Astrocyte (in vitro differentiated cells and primary cell): ENCODE measurements around the gene PUSL1. TPM values are rescaled to one million over a fixed set of nuclear protein-coding genes. Genes with fewer than 3 reads are reported as not detected.

Source experiments
- DNase-seq: peaks from one replicate; pipeline ENCODE4 v3.0.0-alpha.2; 2010; ENCODE audit warnings: low read depth
- FAIRE-seq: peaks from 2 replicates; lab custom pipeline; 2011; peaks lifted over from hg19 to GRCh38; lab: Jason Lieb, UNC
- H2AFZ ChIP-seq: 2 replicates; pipeline ENCODE4 v1.6.0; 2012; ENCODE audit warnings: low read depth, low read length, inconsistent platforms
- H3K27ac ChIP-seq: 2 replicates; pipeline ENCODE4 v1.5.1; 2011; ENCODE audit warnings: low read depth, low read length, inconsistent platforms
- H3K27me3 ChIP-seq: 2 replicates; pipeline ENCODE4 v1.6.0; 2011; ENCODE audit warnings: low read length, inconsistent platforms; ENCODE audit not compliant: insufficient read depth
- H3K36me3 ChIP-seq: 2 replicates; pipeline ENCODE4 v1.5.1; 2011; ENCODE audit warnings: low read length, inconsistent platforms; ENCODE audit not compliant: insufficient read depth
- H3K4me1 ChIP-seq: 2 replicates; pipeline ENCODE4 v1.5.1; 2011; ENCODE audit warnings: low read length, inconsistent platforms; ENCODE audit not compliant: insufficient read depth
- H3K4me2 ChIP-seq: 2 replicates; pipeline ENCODE4 v1.6.0; 2012; ENCODE audit warnings: low read length, inconsistent platforms
- H3K4me3 ChIP-seq: 2 replicates; pipeline ENCODE4 v1.5.1; 2011; ENCODE audit warnings: low read depth, mild to moderate bottlenecking, low read length, inconsistent platforms; ENCODE audit not compliant: insufficient read depth
- H3K79me2 ChIP-seq: 2 replicates; pipeline ENCODE4 v1.6.0; 2012; ENCODE audit warnings: mild to moderate bottlenecking, low read length, inconsistent platforms; ENCODE audit not compliant: insufficient read depth
- H3K9ac ChIP-seq: 2 replicates; pipeline ENCODE4 v1.6.0; 2012; ENCODE audit warnings: mild to moderate bottlenecking, low read length, inconsistent platforms
- H3K9me3 ChIP-seq: 2 replicates; pipeline ENCODE4 v1.5.1; 2012; ENCODE audit warnings: low read depth, mild to moderate bottlenecking, low read length, inconsistent platforms; ENCODE audit not compliant: insufficient read depth
- H4K20me1 ChIP-seq: 2 replicates; pipeline ENCODE4 v1.6.0; 2012; ENCODE audit warnings: low read length, inconsistent platforms; ENCODE audit not compliant: insufficient read depth
- H3K27ac Mint-ChIP-seq: one replicate; pipeline ENCODE4 v1.8.0; 2021; ENCODE audit warnings: mild to moderate bottlenecking, mixed read lengths; ENCODE audit not compliant: unreplicated experiment
- H3K27me3 Mint-ChIP-seq: one replicate; pipeline ENCODE4 v1.8.0; 2021; ENCODE audit warnings: low read depth, mixed read lengths; ENCODE audit not compliant: unreplicated experiment
- H3K36me3 Mint-ChIP-seq: one replicate; pipeline ENCODE4 v1.8.0; 2021; ENCODE audit warnings: low read depth, mixed read lengths; ENCODE audit not compliant: unreplicated experiment
- H3K4me1 Mint-ChIP-seq: one replicate; pipeline ENCODE4 v1.8.0; 2021; ENCODE audit warnings: low read depth, mixed read lengths; ENCODE audit not compliant: unreplicated experiment
- H3K4me3 Mint-ChIP-seq: one replicate; pipeline ENCODE4 v1.8.0; 2021; ENCODE audit warnings: mild to moderate bottlenecking, moderate library complexity, mixed read lengths; ENCODE audit not compliant: unreplicated experiment
- H3K9me3 Mint-ChIP-seq: one replicate; pipeline ENCODE4 v1.8.0; 2021; ENCODE audit warnings: mild to moderate bottlenecking, mixed read lengths; ENCODE audit not compliant: unreplicated experiment
- CTCF ChIP-seq: IDR thresholded peaks from 2 replicates; pipeline ENCODE4 v1.5.1; 2011; ENCODE audit warnings: low read depth, mild to moderate bottlenecking, inconsistent platforms, low read length, moderate library complexity; ENCODE audit not compliant: insufficient read depth
- EZH2 ChIP-seq: IDR thresholded peaks from 2 replicates; pipeline ENCODE4 v1.6.1; 2012; ENCODE audit warnings: mild to moderate bottlenecking, low read length, inconsistent platforms; ENCODE audit not compliant: insufficient read depth
- total RNA-seq: library from RNA; stranded (reverse); gene quantifications from 2 replicates; pipeline ENCODE4 v1.2.1, GENCODE V29; 2021

The PUSL1 gene
- total RNA-seq, 1 donor from 2014 or later, result 29.4 TPM

GRCh38 chr1:1332031-1332755 is 23.8 kb downstream of the PUSL1 start:
- Histone ChIP-seq H3K9ac (no peak overlapping the region), H2AFZ (no peak overlapping the region), H3K4me2 (no peak overlapping the region), H3K4me3 (no peak overlapping the region), H3K4me1 (no peaks in the 10 kb centered on the region), H4K20me1 (peaks cover 28% of the 10 kb centered on the region), H3K27ac (no peak overlapping the region), H3K36me3 (no peaks in the 10 kb centered on the region), H3K79me2 (peaks cover under 1% of the 10 kb centered on the region), H3K9me3 (no peaks in the 10 kb centered on the region), H3K27me3 (no peaks in the 10 kb centered on the region)
- TF ChIP-seq EZH2 (no peak), CTCF (no peak)
- Mint-ChIP-seq H3K36me3 (no peaks in the 10 kb centered on the region), H3K4me1 (no peaks in the 10 kb centered on the region), H3K9me3 (no peaks in the 10 kb centered on the region), H3K27me3 (no peaks in the 10 kb centered on the region), H3K4me3 (no peak overlapping the region), H3K27ac (no peak overlapping the region)
- FAIRE-seq (no peak), DNase-seq (no peak)

- no peak for FAIRE-seq
- no peak overlapping the region for H3K4me3 Mint-ChIP-seq
- Histone ChIP-seq H3K4me3 (no peak overlapping the region), H2AFZ (no peak overlapping the region), H3K27me3 (no peaks in the 10 kb centered on the region), H3K4me2 (no peak overlapping the region), H3K79me2 (no peaks in the 10 kb centered on the region), H3K9me3 (no peaks in the 10 kb centered on the region), H3K27ac (no peak overlapping the region), H3K9ac (no peak overlapping the region), H3K36me3 (no peaks in the 10 kb centered on the region), H4K20me1 (peaks cover 30% of the 10 kb centered on the region), H3K4me1 (no peaks in the 10 kb centered on the region)
- TF ChIP-seq CTCF, result no peak
- no peaks in the 10 kb centered on the region for H3K4me1 Mint-ChIP-seq
- H3K27me3 Mint-ChIP-seq, result no peaks in the 10 kb centered on the region
- no peak overlapping the region for H3K27ac Mint-ChIP-seq
- no peak for DNase-seq
- H3K9me3 Mint-ChIP-seq, result no peaks in the 10 kb centered on the region
- H3K36me3 Mint-ChIP-seq, result no peaks in the 10 kb centered on the region
Observed at GRCh38 chr1:1332774-1333480, 24.5 kb downstream of the PUSL1 start.
